LNCaP clone FGC (cell line): Measurements from ENCODE around the gene SLC15A2.
A peak's percentile ranks its signal among the peaks of the same experiment; 100 is the strongest.
"Not testable (repeated sequence)": the region's sequence is repeated elsewhere in the genome, so short reads cannot be mapped to it uniquely, and the experiment has no call there.

Source experiments
- DNase-seq: peaks from one replicate; pipeline ENCODE4 v3.0.0-alpha.2; 2011; ENCODE audit warnings: low read depth
- H3K4me3 ChIP-seq: 2 replicates; pipeline ENCODE4 v1.5.1; 2011; ENCODE audit warnings: mild to moderate bottlenecking, low read depth, low read length, control low read depth
- CTCF ChIP-seq: IDR thresholded peaks from 2 replicates; pipeline ENCODE4 v1.5.1; 2012; ENCODE audit warnings: mild to moderate bottlenecking; ENCODE audit not compliant: control insufficient read depth, insufficient read depth; ENCODE audit errors: extremely low read depth

SLC15A2 gene, protein sequence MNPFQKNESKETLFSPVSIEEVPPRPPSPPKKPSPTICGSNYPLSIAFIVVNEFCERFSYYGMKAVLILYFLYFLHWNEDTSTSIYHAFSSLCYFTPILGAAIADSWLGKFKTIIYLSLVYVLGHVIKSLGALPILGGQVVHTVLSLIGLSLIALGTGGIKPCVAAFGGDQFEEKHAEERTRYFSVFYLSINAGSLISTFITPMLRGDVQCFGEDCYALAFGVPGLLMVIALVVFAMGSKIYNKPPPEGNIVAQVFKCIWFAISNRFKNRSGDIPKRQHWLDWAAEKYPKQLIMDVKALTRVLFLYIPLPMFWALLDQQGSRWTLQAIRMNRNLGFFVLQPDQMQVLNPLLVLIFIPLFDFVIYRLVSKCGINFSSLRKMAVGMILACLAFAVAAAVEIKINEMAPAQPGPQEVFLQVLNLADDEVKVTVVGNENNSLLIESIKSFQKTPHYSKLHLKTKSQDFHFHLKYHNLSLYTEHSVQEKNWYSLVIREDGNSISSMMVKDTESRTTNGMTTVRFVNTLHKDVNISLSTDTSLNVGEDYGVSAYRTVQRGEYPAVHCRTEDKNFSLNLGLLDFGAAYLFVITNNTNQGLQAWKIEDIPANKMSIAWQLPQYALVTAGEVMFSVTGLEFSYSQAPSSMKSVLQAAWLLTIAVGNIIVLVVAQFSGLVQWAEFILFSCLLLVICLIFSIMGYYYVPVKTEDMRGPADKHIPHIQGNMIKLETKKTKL

DNA sequence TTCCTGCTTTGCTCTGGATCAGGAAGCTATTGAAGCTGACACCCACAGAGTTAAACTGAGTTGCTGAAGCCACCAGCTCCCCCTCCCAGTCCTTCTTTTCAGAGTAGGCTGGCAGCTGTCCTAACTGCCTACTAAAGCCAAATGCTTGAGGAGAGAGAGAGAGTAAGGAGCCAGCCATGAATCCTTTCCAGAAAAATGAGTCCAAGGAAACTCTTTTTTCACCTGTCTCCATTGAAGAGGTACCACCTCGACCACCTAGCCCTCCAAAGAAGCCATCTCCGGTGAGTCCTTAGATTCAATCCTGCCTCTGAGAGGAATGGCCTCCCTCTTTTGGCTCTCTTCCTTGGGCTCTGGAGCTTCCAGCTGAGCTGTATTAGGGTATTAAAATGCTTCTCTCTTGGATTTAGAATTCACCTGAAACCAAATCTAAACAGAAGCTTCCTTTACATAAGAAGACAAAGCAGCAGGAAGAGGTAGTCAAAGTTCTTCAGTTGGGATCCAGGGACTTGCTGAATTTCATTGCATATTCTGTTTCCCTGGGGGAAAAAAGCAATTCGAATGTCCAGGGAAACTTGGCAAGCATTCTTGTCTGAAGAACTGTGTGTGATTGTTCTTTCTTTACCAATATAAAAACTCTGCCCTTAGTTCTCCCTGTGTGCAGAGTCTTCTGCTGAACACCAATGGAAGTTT lies at the start of gene SLC15A2:
Gene SLC15A2, plus strand, starts transcription at position 101 of the 690 bp plus-strand sequence. Its CDS starts 76 bp downstream, at position 177.
- no peak for DNase-seq
- no peak for TF ChIP-seq CTCF
- no peak within 1 kb of the TSS for H3K4me3 ChIP-seq

DNA sequence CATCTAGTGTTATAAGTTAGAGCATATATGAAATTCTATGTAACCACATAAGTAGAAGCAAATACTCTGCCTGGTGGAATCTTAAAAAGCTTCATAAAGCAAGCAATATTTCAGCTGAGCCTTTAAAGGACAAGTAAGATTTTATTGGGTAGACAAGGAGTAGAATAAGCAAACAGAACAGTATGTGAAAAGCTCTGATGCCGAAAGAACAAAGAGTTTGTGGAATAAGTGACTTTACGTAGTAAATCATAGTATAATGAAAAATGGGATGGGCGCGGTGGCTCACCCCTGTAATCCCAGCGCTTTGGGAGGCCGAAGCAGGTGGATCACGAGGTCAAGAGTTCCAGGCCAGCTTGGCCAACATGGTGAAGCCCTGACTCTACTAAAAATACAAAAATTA lies 49.3 kb upstream of the SLC15A2 start:
- TF ChIP-seq CTCF = no peak
- no peak for DNase-seq
- H3K4me3 ChIP-seq = no peak overlapping the region

DNA sequence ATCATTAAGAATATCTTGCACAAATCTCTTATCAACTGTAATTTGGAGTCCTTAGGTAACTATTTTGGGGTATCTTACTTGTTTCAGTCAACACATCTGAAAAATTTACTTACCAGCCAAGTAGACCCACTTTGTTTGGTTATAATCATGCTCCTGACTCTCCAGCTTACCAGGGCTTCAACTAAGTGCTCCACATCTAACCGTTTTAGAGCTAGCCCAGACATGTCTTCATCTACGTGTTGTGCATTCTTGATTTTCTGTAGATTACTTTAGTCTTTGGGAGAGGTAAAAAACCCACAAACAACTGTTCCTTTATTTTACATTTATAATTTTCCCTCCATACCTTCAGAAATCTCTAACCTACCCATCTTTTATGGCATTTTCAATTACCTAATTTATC lies 41.9 kb upstream of the SLC15A2 start:
- DNase-seq = no peak
- no peak overlapping the region for H3K4me3 ChIP-seq
- TF ChIP-seq CTCF = 0 out of 2 replicates have a peak, but pooled peaks have one; percentile 3

DNA sequence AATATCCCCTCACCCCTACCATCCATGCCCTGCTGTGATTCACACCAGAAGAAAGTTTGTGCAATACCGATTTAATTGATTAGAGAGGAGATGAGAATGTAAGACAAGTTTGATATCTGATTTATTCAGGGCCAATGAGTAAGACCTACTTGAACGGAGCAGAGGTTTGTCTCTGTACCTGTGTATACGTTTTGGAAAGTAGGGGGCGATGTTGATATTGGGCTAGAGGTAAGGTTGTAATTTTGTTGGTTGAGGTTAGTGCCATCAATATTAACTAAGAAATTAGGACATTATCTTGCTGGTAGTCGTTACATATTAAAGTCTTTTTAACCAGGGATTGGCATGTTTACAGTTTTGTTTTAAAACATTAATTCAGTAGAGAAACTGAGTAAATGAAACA lies 38.6 kb upstream of the SLC15A2 start:
- H3K4me3 ChIP-seq = no peak overlapping the region
- TF ChIP-seq CTCF = peak; percentile 56
- no peak for DNase-seq

DNA sequence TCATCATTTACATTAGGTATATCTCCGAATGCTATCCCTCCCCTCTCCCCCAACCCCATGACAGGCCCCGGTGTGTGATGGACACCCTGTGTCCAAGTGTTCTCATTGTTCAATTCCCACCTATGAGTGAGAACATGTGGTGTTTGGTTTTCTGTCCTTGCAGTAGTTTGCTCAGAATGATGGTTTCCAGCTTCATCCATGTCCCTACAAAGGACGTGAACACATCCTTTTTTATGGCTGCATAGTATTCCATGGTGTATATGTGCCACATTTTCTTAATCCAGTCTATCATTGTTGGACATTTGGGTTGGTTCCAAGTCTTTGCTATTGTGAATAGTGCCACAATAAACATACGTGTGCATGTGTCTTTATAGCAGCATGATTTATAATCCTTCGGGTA lies 36.4 kb upstream of the SLC15A2 start:
- H3K4me3 ChIP-seq, DNase-seq: not testable (repeated sequence)

- not testable (repeated sequence) for H3K4me3 ChIP-seq, DNase-seq
Observed at GRCh38 chr3:121863247-121863646, 31.0 kb upstream of the SLC15A2 start.

DNA sequence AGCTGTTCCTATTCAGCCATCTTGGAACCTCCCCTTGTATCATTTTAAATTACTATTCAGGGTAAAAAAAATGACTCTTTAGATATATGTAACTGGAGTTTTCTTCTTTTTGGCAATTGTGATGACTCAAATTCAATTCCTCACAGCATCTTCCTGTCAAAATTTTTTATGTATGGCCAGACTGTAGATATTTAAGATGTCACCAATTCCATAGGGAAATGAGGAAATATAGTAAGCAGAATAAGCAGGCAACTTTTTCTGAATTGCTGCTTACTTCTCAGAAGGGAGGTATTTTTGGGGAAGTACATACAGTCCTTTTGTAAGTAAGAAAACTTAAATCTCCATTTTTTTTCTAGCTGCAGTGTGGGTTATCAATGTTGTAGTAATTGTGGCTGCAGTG lies 30.4 kb upstream of the SLC15A2 start:
- no peak for TF ChIP-seq CTCF
- no peak for DNase-seq
- no peak overlapping the region for H3K4me3 ChIP-seq
